SU-DHL-6 (cell line): ENCODE data around the gene EN1.

Experiments used
- H2AFZ ChIP-seq: fragments of 200-600 bp; sonication (generic); 2 replicates; pipeline ENCODE4 v1.6.1; 2014; ENCODE audit warnings: low read depth, mild to moderate bottlenecking, moderate library complexity, mixed read lengths, antibody characterized with exemption, low read length; ENCODE audit not compliant: severe bottlenecking
- H3F3A ChIP-seq: fragments of 200-600 bp; shearing (Covaris generic); 2 replicates; pipeline ENCODE4 v1.6.0; 2016; ENCODE audit warnings: antibody characterized with exemption, mild to moderate bottlenecking; ENCODE audit not compliant: insufficient read depth
- H3K27ac ChIP-seq: fragments of 200-600 bp; sonication (generic); 2 replicates; pipeline ENCODE4 v1.5.1; 2016; ENCODE audit warnings: low read depth, mild to moderate bottlenecking, low read length, moderate library complexity, mixed read lengths
- H3K27me3 ChIP-seq: fragments of 200-600 bp; sonication (generic), shearing (Covaris generic); 2 replicates; pipeline ENCODE4 v1.6.0; 2014; ENCODE audit warnings: mild to moderate bottlenecking, low read length
- H3K36me3 ChIP-seq: fragments of 200-600 bp; sonication (generic); 2 replicates; pipeline ENCODE4 v1.6.1; 2014; ENCODE audit warnings: mild to moderate bottlenecking, low read length, mixed read lengths
- H3K4me2 ChIP-seq: fragments of 300-600, 200-600 bp; shearing (Covaris generic), sonication (generic); 2 replicates; pipeline ENCODE4 v1.6.0; 2014; ENCODE audit warnings: low read length, low read depth, mild to moderate bottlenecking; ENCODE audit not compliant: poor library complexity, severe bottlenecking
- H3K4me3 ChIP-seq: fragments of 200-600 bp; sonication (generic); 2 replicates; pipeline ENCODE4 v1.5.1; 2014; ENCODE audit warnings: antibody characterized with exemption, low read length, mild to moderate bottlenecking, mixed read lengths; ENCODE audit not compliant: insufficient read depth, poor library complexity, severe bottlenecking
- H3K79me2 ChIP-seq: fragments of 200-600 bp; sonication (generic); 2 replicates; pipeline ENCODE4 v1.6.1; 2014; ENCODE audit warnings: mild to moderate bottlenecking, low read length, moderate library complexity; ENCODE audit not compliant: insufficient read depth
- H3K9ac ChIP-seq: fragments of 200-600 bp; sonication (generic); 2 replicates; pipeline ENCODE4 v1.7.0; 2014; ENCODE audit warnings: mild to moderate bottlenecking, low read length
- H3K9me2 ChIP-seq: fragments of 200-600 bp; sonication (generic); replicated peaks from 2 replicates; pipeline ENCODE4 v1.6.1; 2014; ENCODE audit warnings: low read length; ENCODE audit not compliant: insufficient read depth
- H3K9me3 ChIP-seq: fragments of 200-600 bp; sonication (generic); 2 replicates; pipeline ENCODE4 v1.6.1; 2014; ENCODE audit warnings: low read length, mixed read lengths; ENCODE audit not compliant: insufficient read depth
- H4K20me1 ChIP-seq: fragments of 200-600 bp; sonication (generic); 2 replicates; pipeline ENCODE4 v1.6.1; 2014; ENCODE audit warnings: low read depth, mild to moderate bottlenecking, antibody characterized with exemption, low read length, moderate library complexity, mixed read lengths
- CTCF ChIP-seq: fragments of 200-600 bp; sonication (generic); IDR thresholded peaks from one replicate; pipeline ENCODE4 v1.5.1; 2017; ENCODE audit warnings: antibody characterized with exemption, mild to moderate bottlenecking, low read length, moderate library complexity; ENCODE audit not compliant: insufficient read depth, poor library complexity, severe bottlenecking
- EZH2phosphoT487 ChIP-seq: fragments of 200-600 bp; sonication (generic), shearing (Covaris generic); conservative IDR thresholded peaks from 2 replicates; pipeline ENCODE4 v1.6.1; 2018; ENCODE audit warnings: mild to moderate bottlenecking, antibody characterized with exemption, low read length, moderate library complexity, mixed read lengths

Gene EN1

GRCh38 chr2:118814368-118814767 is 33.1 kb downstream of the EN1 start:
- H3F3A ChIP-seq = no peaks in the 10 kb centered on the region
- no peaks in the 10 kb centered on the region for H3K9me2 ChIP-seq
- H3K36me3 ChIP-seq = no peaks in the 10 kb centered on the region
- H3K9me3 ChIP-seq = no peaks in the 10 kb centered on the region
- no peak overlapping the region for H3K9ac ChIP-seq
- H3K27me3 ChIP-seq = no peaks in the 10 kb centered on the region
- H3K27ac ChIP-seq = no peak overlapping the region
- no peaks in the 10 kb centered on the region for H4K20me1 ChIP-seq
- TF ChIP-seq CTCF = no peak
- no peak for TF ChIP-seq EZH2phosphoT487
- no peak overlapping the region for H3K4me3 ChIP-seq
- H2AFZ ChIP-seq = no peak overlapping the region
- no peaks in the 10 kb centered on the region for H3K79me2 ChIP-seq
- no peak overlapping the region for H3K4me2 ChIP-seq

GRCh38 chr2:118813601-118814339 is 33.7 kb downstream of the EN1 start:
- Histone ChIP-seq H2AFZ (no peak overlapping the region), H3K9me3 (no peaks in the 10 kb centered on the region), H3K79me2 (no peaks in the 10 kb centered on the region), H3K27ac (no peak overlapping the region), H3K27me3 (no peaks in the 10 kb centered on the region), H3K4me2 (no peak overlapping the region), H4K20me1 (no peaks in the 10 kb centered on the region), H3K9ac (no peak overlapping the region), H3K4me3 (no peak overlapping the region), H3K36me3 (no peaks in the 10 kb centered on the region), H3F3A (no peaks in the 10 kb centered on the region), H3K9me2 (no peaks in the 10 kb centered on the region)
- TF ChIP-seq CTCF (no peak), EZH2phosphoT487 (no peak)

- H3K27ac ChIP-seq = no peak overlapping the region
- no peak for TF ChIP-seq EZH2phosphoT487
- TF ChIP-seq CTCF = no peak
- no peaks in the 10 kb centered on the region for H3K27me3 ChIP-seq
- H3K9me2 ChIP-seq = no peaks in the 10 kb centered on the region
- no peak overlapping the region for H2AFZ ChIP-seq
- no peak overlapping the region for H3K4me3 ChIP-seq
- H4K20me1 ChIP-seq = no peaks in the 10 kb centered on the region
- H3F3A ChIP-seq = no peaks in the 10 kb centered on the region
- no peak overlapping the region for H3K9ac ChIP-seq
- no peaks in the 10 kb centered on the region for H3K9me3 ChIP-seq
- H3K36me3 ChIP-seq = no peaks in the 10 kb centered on the region
- H3K4me2 ChIP-seq = no peak overlapping the region
- no peaks in the 10 kb centered on the region for H3K79me2 ChIP-seq
Measured at GRCh38 chr2:118813111-118813510, 34.3 kb downstream of the EN1 start.
